GM21423 (cell line): ENCODE results near the gene TSPAN14.
"Not testable (repeated sequence)": the region's sequence is repeated elsewhere in the genome, so short reads cannot be mapped to it uniquely, and the experiment has no call there.

ENCODE experiments used
- ATAC-seq: cut with Tn5 transposase; IDR thresholded peaks from one replicate; pipeline ENCODE4 v1.9.1; 2021; ENCODE audit warnings: mild to moderate bottlenecking, moderate library complexity; ENCODE audit not compliant: unreplicated experiment

Gene TSPAN14

DNA sequence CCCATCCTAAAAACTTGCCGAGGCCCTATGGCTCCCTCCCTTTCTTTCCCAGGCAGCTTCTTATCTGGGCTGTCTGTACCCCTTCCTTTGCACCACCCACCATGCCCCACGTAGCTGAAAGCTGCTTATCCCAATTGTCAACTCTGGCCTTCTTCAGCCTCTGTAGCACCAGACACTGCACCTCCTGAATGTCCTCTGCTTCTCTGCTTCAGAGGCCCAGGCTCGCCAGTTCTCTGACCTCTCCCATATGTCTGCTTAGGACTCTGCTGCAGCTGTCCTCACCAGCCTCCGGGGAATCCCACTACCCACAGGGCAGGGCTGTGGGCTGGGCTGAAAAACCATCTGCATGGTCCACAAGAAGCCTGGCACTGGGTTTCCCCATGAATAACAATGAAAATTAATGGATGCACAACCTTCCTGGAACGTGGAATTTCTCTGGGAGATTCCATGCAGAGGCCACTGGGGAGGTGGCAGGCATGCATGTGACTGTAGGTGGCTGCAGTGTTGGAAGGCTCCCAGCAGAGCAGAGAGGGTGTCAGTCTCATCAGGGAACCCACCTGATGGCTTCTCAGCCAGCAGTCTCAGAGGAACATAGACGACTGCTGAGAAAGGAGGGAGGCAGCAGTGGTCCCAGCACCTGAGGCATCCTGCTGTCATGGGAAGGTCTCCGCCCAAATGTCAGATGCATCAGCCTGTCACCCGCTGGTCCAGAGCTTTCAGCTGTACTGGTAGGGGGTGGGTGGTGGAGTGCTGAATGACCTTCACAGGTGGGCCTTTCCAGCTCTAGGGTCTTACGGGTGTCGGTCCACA, 66.8 kb downstream of the TSPAN14 start:
- ATAC-seq: no peak

DNA sequence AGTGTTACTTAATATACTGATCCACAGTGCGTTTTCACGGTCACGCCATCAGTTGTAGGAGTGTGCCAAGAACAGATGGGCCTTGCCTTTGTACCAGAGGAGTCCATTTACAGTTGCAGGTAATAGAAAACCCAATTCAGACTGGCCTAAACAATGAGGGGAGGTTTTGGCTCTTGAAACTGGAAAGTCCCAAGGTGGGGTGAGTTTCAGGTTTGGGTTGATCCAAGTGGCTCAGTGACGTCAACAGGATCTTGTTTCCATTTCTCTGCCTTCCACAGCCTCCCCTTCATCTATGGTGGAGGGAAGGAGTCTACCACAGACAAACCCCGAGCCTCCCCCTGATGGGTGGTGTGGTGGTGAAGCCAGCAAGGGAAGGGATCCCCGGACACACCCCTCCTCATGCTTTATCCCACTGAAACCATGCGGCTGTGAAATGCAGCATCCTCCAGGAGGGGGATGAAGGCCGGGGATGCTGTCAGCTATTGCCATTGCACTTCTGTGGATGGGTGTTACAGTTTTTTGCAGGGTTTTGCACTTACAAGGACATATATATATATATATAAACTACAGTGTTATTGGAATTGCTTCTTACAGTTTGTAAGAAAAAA, 68.8 kb downstream of the TSPAN14 start:
- ATAC-seq: no peak

- ATAC-seq: no peak
These were observed 69.7 kb downstream of the TSPAN14 start for GRCh38 chr10:80523773-80524172.

DNA sequence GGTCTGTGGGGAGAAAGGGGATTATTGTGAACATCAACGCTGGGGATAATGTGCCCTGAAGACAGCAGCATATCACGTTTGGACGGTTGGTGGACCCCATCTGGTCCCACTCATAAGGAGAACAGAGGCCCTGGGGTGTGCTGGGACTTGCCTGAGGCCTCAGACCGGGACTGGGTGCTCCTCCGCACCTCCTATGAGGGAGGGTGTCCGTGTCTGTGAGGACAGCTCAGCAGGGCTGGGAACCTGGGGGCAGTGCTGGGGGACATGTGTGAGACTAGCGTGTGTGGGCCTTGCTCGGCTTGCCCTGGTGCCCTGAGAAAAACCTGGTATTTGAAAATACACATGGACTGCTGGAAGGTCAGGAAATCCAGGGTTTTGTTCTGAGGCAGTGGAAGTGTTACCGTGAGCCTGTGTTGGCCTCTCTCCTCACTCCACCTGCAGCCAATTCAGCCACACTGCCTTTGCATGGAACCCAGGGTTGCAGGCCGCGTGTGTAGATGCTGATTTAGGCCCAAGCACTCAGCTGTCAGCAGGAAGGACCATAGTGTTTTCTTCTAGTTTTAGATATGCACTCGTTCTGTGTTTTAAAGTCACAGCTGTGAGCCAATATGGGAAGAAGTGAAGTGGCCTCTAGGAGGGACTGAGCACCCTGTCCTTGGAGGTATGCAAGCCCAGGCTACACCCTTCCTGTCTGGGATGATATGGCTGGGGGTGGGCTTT, 70.2 kb downstream of the TSPAN14 start:
- ATAC-seq: no peak

GRCh38 chr10:80526218-80526617, 72.1 kb downstream of the TSPAN14 start:
- no peak for ATAC-seq

DNA sequence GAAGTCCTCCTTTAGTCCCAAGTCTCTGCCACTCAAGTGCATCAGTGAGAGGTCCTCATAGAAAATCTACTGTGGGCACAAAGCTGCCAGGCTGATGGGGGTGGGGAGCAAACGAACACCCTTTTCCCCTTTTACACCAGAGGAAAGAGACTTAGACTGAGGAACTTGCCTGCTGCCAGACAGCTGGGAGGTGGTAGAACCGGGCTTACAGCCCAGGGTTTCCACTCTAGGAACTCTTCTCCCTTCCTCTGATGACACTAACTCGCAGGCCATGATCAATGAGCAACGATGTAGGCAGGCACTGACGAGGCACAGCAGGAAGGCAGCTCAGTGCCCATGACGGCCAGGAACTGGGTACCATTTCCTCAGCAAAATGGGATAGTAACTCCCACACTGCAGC, 72.6 kb downstream of the TSPAN14 start:
- ATAC-seq: no peak

GRCh38 chr10:80528185-80528700, 74.1 kb downstream of the TSPAN14 start:
- no peak for ATAC-seq

DNA sequence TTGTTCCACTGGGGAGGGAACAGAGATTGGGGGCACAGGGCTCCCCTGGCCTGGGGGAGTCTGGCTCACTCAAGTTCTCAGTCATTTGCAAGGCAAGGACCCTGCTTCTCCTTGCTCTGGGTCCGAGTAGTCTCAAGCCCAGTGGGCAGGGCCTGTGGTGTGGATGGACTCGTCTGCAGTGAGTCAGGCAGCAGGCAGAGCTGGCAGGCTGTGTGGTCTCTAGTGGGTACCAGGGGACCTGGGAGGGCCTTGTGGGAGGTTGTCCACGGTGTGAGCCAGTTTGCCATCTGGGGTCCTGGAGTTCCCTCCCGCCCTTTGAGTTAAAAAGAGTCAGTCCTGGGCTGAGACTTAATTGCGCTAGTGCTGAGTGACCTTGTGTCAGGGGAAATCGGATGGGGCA, 74.8 kb downstream of the TSPAN14 start:
- no peak for ATAC-seq

DNA sequence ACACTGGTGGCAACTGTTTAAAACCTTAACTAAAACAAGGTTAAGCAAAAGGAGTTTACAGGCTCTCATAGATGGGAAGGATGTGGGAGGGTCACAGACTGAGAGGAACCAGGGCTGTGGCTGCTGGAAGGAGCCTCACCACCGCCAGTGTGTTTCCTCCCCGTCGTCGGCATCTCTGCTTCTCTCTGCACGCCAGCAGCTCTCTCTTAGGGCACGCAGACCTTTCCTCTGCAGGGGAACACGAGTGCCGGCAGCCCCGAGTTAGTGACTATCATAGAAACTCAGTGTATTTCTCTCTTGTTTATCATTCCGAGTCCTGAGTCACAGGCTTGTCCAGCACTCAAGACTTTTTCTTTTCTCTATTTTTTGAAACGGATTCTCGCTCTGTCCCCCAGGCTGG, 75.5 kb downstream of the TSPAN14 start:
- ATAC-seq: no peak

DNA sequence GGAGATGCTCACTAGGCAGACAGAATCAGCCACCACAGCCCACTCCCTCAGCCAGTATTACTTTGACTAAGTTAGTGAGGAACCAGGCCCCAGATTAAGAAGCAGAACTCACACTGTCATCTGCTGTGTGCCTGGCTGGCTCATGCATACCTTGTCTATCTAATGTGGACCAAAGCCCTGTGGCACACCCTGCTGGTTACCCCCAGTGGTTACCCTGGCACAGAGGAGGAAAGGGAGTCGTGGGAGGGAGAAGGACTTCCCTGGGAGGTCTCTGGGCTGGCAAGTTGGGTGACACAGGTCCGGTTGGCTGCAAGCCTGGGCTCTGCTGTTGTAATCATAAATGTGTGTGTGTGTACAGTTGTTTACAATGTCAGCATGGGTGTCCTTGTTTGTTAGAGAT, 76.1 kb downstream of the TSPAN14 start:
- peak; percentile 62 for ATAC-seq

DNA sequence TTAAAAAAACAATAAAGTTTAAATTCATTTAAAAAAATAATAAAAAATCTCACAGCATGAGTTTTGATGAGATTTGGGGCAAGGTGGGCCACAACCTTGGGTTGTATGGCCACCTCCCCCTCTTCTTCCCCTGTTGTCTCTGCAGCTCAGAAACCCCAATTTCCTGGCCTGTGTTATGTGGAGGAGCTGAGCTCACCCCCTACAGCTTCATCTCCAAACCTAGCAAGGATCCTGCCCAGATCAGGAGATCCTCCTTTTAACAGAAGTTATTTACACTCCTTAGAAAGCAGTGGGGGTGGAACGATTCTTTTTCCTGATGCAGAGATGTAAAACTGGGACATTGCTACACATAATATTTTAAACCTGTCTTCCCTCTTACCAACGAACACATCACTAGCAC, 76.7 kb downstream of the TSPAN14 start:
- ATAC-seq: no peak

DNA sequence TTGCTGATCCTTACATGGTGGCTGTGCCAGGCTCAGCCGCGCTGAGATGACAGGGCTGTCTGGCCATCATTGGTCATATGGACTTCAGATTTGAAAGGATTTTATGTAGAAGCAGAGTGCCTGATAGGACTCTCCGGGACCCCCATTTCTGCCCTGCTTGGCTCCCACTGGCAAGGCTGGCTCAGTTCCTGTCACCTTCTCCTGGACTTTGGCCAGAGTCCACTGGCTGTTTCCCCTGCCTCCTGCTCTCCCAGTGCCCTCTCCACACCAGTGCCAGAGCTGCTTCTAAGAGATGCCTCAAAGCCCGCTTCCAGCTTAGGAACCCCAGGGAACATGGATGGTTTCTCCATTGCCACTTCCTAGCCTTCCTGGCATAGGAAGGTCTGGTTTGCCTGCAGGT, 78.5 kb downstream of the TSPAN14 start:
- no peak for ATAC-seq

DNA sequence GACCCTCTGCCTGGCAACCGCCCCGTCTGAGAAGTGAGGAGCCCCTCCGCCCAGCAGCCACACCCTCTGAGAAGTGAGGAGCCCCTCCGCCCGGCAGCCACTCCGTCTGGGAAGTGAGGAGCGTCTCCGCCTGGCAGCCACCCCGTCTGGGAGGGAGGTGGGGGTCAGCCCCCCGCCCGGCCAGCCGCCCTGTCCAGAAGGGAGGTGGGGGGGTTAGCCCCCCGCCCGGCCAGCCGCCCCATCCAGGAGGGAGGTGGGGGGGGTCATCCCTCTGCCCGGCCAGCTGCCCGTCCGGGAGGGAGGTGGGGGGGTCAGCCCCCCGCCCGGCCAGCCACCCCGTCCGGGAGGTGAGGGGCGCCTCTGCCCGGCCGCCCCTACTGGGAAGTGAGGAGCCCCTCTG, 79.9 kb downstream of the TSPAN14 start:
- not testable (repeated sequence) for ATAC-seq

DNA sequence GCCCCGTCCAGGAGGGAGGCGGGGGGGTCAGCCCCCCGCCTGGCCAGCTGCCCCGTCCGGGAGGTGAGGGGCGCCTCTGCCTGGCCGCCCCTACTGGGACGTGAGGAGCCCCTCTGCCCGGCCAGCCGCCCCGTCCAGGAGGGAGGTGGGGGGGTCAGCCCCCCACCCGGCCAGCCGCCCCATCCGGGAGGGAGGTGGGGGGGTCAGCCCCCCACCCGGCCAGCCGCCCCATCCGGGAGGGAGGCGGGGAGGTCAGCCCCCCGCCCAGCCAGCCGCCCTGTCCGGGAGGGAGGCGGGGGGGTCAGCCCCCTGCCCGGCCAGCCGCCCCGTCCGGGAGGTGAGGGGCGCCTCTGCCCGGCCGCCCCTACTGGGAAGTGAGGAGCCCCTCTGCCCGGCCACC, 80.5 kb downstream of the TSPAN14 start:
- ATAC-seq: not testable (repeated sequence)

- ATAC-seq: peak; percentile 80
These were observed 81.7 kb downstream of the TSPAN14 start for GRCh38 chr10:80535671-80536360.

DNA sequence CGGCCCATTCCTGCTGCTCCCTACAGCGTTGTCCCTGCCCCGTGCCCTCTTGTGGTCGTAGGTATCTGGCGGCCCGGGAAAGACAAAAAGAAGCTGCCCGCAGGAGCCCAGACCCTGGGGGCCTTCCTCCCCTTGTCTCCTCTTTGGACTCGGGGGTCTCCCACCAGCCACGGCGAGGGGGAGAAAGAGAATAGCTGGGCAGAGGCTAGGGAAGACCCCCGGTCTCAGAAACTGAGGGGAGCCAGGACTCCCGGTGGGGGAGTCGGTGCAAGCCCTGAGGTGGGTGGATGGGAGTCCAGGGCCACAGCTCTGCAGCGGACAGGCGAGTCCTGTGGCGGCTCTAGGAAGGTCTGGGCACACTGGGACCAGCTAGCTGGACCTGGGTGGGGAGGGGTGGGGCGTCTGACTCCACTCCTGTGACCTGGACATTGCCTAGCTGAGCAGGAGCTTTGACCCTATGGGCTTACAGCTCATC, 82.3 kb downstream of the TSPAN14 start:
- no peak for ATAC-seq

GRCh38 chr10:80537086-80537735, 83.1 kb downstream of the TSPAN14 start:
- no peak for ATAC-seq

DNA sequence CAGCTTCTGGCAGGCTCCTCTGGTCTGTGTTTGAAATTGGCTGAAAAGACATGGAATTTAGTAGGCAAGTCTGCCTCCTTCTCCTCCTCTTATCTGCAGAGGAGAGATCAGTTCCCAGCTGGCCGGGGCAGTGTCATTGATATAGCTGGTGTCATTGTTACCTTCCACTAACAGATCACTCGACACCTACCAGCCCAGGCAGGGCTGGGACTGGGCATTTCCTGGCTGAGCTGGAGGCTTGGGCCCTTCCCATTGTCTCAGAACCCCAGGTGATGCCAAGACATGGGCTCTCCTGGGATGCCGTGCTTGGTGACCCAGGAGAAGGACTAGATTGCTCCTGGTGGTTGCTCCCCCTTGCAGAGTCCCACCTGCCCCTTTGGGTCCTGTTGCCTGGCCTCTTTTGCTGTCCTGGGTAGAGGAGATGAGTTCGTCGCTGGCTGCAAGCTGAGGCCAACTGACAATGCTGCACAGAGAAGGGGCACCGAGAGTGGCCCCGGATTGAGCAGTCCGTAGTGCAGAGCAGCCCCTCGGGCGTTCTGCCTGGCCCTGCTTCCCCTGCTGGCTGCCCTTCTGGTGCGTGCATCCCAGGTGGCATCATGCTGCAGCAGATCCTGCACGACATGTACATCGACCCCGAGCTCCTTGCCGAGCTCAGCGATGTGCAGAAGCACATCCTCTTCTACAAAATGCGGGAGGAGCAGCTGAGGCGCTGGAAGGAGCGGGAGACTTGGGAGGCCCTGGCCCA, 83.8 kb downstream of the TSPAN14 start, which contains the start of gene SH2D4B:
SH2D4B (plus strand) TSS at position 167 of the 745 bp plus-strand sequence; CDS start at position 597, 430 bp downstream.
- ATAC-seq: no peak

- ATAC-seq: no peak
These were observed 84.5 kb downstream of the TSPAN14 start for GRCh38 chr10:80538481-80539185.
